A549 treated with CpdA at 1 μM for 4 hours (cell line): ENCODE measurements around the gene NPLOC4. TPM values are rescaled to one million over a fixed set of nuclear protein-coding genes. Genes with fewer than 3 reads are reported as not detected.

Source experiments
- total RNA-seq: library from RNA; stranded (reverse); fragments of 200-300 nt; extraction: Qiagen RNA extraction; gene quantifications from 5 replicates; pipeline ENCODE4 v1.2.3, GENCODE V29; 2022; ENCODE audit warnings: low read depth

NPLOC4 gene
- total RNA-seq = 95.7 to 107 TPM (median 106 TPM) in 5 replicates

GRCh38 chr17:81636505-81637288 is at the start of gene NPLOC4, which contains the start of gene TSPAN10:
Gene NPLOC4 (minus strand): TSS chr17:81637112. CDS start chr17:81636930, 182 bp downstream.
Gene TSPAN10 (plus strand): TSS chr17:81637196. CDS start chr17:81642413, 5,217 bp downstream.

DNA sequence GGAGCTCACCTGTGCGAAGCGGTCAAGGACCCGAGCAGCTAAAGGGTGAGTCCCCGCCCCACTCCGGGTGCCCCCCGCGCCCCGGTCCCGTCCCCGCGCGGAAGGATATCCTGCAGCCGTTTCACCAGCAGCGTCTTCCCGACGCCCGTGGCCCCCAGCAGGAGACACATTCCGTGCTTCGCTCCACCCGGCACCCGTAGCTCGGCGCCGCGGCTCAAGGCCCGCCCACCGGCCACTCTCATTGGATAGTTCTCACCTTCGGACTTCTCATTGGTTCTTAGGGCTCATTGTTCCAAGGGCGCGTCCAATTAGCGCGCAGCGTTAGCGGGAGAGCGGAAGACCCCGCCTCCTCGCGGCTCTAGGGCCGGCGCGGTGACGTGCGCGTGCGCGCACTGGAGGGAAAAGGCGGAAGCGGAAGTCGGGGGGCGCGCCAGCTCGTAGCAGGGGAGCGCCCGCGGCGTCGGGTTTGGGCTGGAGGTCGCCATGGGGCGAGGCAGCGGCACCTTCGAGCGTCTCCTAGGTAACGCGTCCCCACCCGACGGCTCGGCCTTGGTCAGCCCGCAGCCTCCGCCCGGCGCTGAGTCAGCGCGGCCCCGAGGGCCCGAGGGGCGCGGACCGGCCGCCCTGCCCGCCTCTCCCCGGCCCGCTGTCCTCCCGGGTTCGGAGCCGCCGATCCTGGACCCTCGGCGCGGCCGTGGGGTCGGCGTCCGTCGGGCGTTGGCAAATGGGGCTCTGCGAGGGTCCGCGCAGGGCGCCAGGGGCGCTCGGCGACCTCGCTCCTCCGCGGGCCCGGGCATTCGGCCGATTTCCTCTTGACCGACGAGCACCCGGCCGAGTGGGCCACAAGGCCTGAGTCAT is 46.9 kb upstream of the NPLOC4 start, which contains the start of the genes ARL16 and HGS:
ARL16 (minus strand) TSS at position 214 of the 858 bp plus-strand sequence; CDS start at position 170, 44 bp downstream.
HGS (plus strand) TSS at position 428 of the 858 bp plus-strand sequence; CDS start at position 484, 56 bp downstream.

GRCh38 chr17:81666342-81667191 is 29.7 kb upstream of the NPLOC4 start, which contains the start of the genes CCDC137 and OXLD1:
Gene CCDC137 (plus strand): TSS chr17:81666737. CDS start chr17:81666767, 30 bp downstream.
Gene OXLD1 (minus strand): TSS chr17:81666605. CDS start chr17:81666577, 28 bp downstream.

GRCh38 chr17:81656118-81656743 is 19.3 kb upstream of the NPLOC4 start, which contains the start of gene PDE6G:
Gene PDE6G (minus strand): TSS chr17:81656542. CDS start chr17:81653305, 3,237 bp downstream.

DNA sequence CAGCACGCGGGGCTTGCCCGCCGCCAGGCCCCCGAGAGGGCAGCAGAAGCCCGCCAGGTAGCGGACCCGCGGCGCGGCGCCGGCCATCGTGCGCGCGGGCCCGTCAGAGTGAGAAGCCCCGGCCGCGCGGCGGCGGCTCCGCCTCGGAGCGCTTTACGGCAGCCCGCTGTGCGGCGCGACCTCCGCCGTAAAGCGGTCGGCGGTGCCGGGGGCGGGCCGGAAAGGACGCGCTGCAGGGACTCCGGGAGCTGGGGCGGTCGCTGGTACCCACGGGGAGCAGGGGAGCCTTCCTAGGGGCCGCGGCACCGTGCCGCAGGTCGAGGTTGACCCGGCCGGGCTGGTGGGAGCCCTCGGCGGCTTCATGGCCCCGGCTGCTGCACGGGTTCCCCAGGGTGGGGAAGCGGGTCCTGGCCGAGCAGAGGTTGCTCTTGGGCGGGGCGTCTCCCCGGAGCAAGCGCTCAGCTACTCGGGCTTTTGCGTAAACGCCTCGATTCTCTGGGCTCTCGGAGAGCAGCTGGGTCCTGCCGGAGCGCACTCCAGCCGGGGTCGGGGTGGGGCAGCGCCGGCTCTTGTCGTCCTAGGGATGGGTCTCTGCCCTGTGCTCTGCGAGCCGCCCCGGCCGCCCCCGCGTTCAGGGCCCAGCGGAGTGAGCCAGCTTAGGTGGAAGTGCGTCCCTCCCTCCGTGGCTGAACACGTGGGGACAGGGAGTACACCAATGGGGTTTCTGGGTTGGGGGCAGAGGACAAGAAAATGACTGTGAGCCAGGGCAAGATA is 84.5 kb downstream of the NPLOC4 start, which contains the start of gene FAAP100:
FAAP100 (minus strand) TSS at position 110 of the 774 bp plus-strand sequence; CDS start at position 87, 23 bp downstream.

GRCh38 chr17:81527591-81528383 is 109.1 kb downstream of the NPLOC4 start, which contains the start of gene FSCN2:
Gene FSCN2 (plus strand): TSS chr17:81528377. CDS start chr17:81528532, 155 bp downstream.

GRCh38 chr17:81512562-81513371 is 124.1 kb downstream of the NPLOC4 start, which contains the start of gene ACTG1:
Gene ACTG1 (minus strand): TSS chr17:81512799. CDS start chr17:81512354, 445 bp downstream.

Other genes with a start within 250 kb of the NPLOC4 start
- gene BAHCC1, start 241.7 kb downstream of the NPLOC4 start, total RNA-seq = 12.9 to 18.2 TPM (median 15.4 TPM) in 5 replicates
- gene ACTG1, start 124.3 kb downstream of the NPLOC4 start, total RNA-seq = 4,839 to 6,943 TPM (median 5,456 TPM) in 5 replicates
- 0.61 to 2.0 TPM (median 0.89 TPM) in 5 replicates for gene FSCN2, start 108.7 kb downstream of the NPLOC4 start, total RNA-seq
- 18.0 to 28.3 TPM (median 23.3 TPM) in 5 replicates for gene FAAP100, start 84.8 kb downstream of the NPLOC4 start, total RNA-seq
- gene TSPAN10, start 84 bp upstream of the NPLOC4 start, total RNA-seq = 4.5 to 7.3 TPM (median 5.4 TPM) in 5 replicates
- gene PDE6G, start 19.4 kb upstream of the NPLOC4 start, total RNA-seq = 1.6 to 2.5 TPM (median 1.7 TPM) in 5 replicates
- gene OXLD1, start 29.5 kb upstream of the NPLOC4 start, total RNA-seq = 33.1 to 63.0 TPM (median 59.1 TPM) in 5 replicates
- gene CCDC137, start 29.6 kb upstream of the NPLOC4 start, total RNA-seq = 61.3 to 77.1 TPM (median 65.9 TPM) in 5 replicates
- 50.3 to 54.8 TPM (median 53.2 TPM) in 5 replicates for gene ARL16, start 46.7 kb upstream of the NPLOC4 start, total RNA-seq
- 155 to 217 TPM (median 201 TPM) in 5 replicates for gene HGS, start 46.9 kb upstream of the NPLOC4 start, total RNA-seq
- 216 to 324 TPM (median 299 TPM) in 5 replicates for gene MRPL12, start 66.3 kb upstream of the NPLOC4 start, total RNA-seq
- 29.1 to 45.9 TPM (median 40.7 TPM) in 5 replicates for gene SLC25A10, start 75.2 kb upstream of the NPLOC4 start, total RNA-seq
- gene GCGR, start 167.0 kb upstream of the NPLOC4 start, total RNA-seq = 0.22 to 0.65 TPM (median 0.28 TPM) in 5 replicates
- gene MCRIP1, start 196.2 kb upstream of the NPLOC4 start, total RNA-seq = 78.9 to 105 TPM (median 92.0 TPM) in 5 replicates
- 0.18 to 0.40 TPM in 2 of 5 replicates, not detected in the others for gene PPP1R27, start 197.9 kb upstream of the NPLOC4 start, total RNA-seq
- 726 to 785 TPM (median 751 TPM) in 5 replicates for gene P4HB, start 223.4 kb upstream of the NPLOC4 start, total RNA-seq
- gene ARHGDIA, start 234.2 kb upstream of the NPLOC4 start, total RNA-seq = 578 to 637 TPM (median 592 TPM) in 5 replicates